NCI-H82 treated with DMSO at 0.1 percent for 48 hours (cell line): ENCODE data around the gene BLVRB.
"Not testable (repeated sequence)": the region's sequence is repeated elsewhere in the genome, so short reads cannot be mapped to it uniquely, and the experiment has no call there.

Source experiments
- DNase-seq: peaks from one replicate; lab custom pipeline; 2025; ENCODE audit not compliant: unreplicated experiment; lab: John Stamatoyannopoulos, UW

BLVRB gene

GRCh38 chr19:40465557-40466218 lies at the start of gene BLVRB:
TSS of gene BLVRB (minus strand) at chr19:40465745. CDS start at chr19:40465688, 57 bp downstream.
- peak; percentile 98 for DNase-seq

GRCh38 chr19:40513741-40514315 lies 48.3 kb upstream of the BLVRB start:
- no peak for DNase-seq

GRCh38 chr19:40513345-40513678 lies 47.8 kb upstream of the BLVRB start:
- no peak for DNase-seq

- DNase-seq: no peak
Observed at GRCh38 chr19:40512473-40513344, 47.2 kb upstream of the BLVRB start.

GRCh38 chr19:40512110-40512472 lies 46.5 kb upstream of the BLVRB start:
- DNase-seq: no peak

GRCh38 chr19:40511487-40511886 lies 45.9 kb upstream of the BLVRB start:
- DNase-seq: no peak

GRCh38 chr19:40510526-40511115 lies 45.1 kb upstream of the BLVRB start:
- DNase-seq: no peak

GRCh38 chr19:40508739-40509260 lies 43.3 kb upstream of the BLVRB start:
- no peak for DNase-seq

GRCh38 chr19:40507892-40508291 lies 42.3 kb upstream of the BLVRB start:
- DNase-seq: no peak

GRCh38 chr19:40506099-40506498 lies 40.6 kb upstream of the BLVRB start:
- no peak for DNase-seq

GRCh38 chr19:40503320-40503695 lies 37.8 kb upstream of the BLVRB start:
- DNase-seq: no peak

GRCh38 chr19:40502647-40503319 lies 37.2 kb upstream of the BLVRB start:
- DNase-seq: no peak

- no peak for DNase-seq
Observed at GRCh38 chr19:40502081-40502480, 36.5 kb upstream of the BLVRB start.

- no peak for DNase-seq
Observed at GRCh38 chr19:40501599-40501998, 36.1 kb upstream of the BLVRB start.

- DNase-seq: not testable (repeated sequence)
Observed at GRCh38 chr19:40500678-40501530, 35.4 kb upstream of the BLVRB start.

GRCh38 chr19:40499320-40499719 lies 33.8 kb upstream of the BLVRB start:
- no peak for DNase-seq

GRCh38 chr19:40497214-40497613 lies 31.7 kb upstream of the BLVRB start:
- no peak for DNase-seq

- DNase-seq: no peak
Observed at GRCh38 chr19:40494191-40494838, 28.8 kb upstream of the BLVRB start.

GRCh38 chr19:40493778-40494177 lies 28.2 kb upstream of the BLVRB start:
- no peak for DNase-seq

GRCh38 chr19:40492274-40492673 lies 26.7 kb upstream of the BLVRB start:
- DNase-seq: no peak
